ENCODE results near the gene PRKCH. TPM values are rescaled to one million over a fixed set of nuclear protein-coding genes. Genes with fewer than 3 reads are reported as not detected.
A peak's percentile ranks its signal among the peaks of the same experiment; 100 is the strongest.

The PRKCH gene
- total and polyA plus RNA-seq, 2 of the 13 experiments (the other 11 are each of a cell fraction or from before 2014, with no cell fraction given): 0.48 to 1.3 TPM

DNA sequence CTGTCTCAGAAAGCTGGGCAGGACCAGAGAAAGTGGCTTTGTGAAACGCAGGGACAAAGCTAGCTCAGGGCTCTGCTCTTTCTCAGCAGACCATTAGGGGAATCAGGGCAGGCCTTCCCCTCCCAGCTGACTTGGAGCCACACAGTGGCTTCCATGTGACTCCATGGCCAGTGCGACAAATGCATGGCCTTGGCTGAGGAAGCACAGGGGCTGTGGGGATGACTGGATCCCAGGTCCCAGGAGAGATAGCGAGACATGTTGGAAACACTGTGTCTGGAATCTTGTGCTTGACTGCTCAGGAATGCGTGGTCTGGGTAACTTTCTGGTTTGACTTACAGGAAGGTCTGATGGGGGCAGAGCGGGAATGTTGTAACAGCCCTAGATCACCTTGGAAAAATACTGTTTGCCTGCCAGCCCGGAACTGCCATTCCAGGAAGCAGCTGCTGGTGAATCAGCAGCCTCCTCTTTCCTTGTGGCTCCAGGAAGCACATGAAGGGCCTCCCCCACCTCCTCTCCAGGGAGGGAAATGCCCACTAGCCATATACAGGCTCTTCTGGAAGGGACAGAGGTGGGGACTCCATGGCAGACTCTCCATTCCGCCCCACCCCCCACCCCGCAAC is 240.4 kb downstream of the PRKCH start (continued):
- TF ChIP-seq, protein P1, sequence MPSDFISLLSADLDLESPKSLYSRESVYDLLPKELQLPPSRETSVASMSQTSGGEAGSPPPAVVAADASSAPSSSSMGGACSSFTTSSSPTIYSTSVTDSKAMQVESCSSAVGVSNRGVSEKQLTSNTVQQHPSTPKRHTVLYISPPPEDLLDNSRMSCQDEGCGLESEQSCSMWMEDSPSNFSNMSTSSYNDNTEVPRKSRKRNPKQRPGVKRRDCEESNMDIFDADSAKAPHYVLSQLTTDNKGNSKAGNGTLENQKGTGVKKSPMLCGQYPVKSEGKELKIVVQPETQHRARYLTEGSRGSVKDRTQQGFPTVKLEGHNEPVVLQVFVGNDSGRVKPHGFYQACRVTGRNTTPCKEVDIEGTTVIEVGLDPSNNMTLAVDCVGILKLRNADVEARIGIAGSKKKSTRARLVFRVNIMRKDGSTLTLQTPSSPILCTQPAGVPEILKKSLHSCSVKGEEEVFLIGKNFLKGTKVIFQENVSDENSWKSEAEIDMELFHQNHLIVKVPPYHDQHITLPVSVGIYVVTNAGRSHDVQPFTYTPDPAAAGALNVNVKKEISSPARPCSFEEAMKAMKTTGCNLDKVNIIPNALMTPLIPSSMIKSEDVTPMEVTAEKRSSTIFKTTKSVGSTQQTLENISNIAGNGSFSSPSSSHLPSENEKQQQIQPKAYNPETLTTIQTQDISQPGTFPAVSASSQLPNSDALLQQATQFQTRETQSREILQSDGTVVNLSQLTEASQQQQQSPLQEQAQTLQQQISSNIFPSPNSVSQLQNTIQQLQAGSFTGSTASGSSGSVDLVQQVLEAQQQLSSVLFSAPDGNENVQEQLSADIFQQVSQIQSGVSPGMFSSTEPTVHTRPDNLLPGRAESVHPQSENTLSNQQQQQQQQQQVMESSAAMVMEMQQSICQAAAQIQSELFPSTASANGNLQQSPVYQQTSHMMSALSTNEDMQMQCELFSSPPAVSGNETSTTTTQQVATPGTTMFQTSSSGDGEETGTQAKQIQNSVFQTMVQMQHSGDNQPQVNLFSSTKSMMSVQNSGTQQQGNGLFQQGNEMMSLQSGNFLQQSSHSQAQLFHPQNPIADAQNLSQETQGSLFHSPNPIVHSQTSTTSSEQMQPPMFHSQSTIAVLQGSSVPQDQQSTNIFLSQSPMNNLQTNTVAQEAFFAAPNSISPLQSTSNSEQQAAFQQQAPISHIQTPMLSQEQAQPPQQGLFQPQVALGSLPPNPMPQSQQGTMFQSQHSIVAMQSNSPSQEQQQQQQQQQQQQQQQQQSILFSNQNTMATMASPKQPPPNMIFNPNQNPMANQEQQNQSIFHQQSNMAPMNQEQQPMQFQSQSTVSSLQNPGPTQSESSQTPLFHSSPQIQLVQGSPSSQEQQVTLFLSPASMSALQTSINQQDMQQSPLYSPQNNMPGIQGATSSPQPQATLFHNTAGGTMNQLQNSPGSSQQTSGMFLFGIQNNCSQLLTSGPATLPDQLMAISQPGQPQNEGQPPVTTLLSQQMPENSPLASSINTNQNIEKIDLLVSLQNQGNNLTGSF (CRISPR knock-in tag; IDR thresholded peaks at IDR 0.05): peak; percentile 65
- TF ChIP-seq, protein P2, sequence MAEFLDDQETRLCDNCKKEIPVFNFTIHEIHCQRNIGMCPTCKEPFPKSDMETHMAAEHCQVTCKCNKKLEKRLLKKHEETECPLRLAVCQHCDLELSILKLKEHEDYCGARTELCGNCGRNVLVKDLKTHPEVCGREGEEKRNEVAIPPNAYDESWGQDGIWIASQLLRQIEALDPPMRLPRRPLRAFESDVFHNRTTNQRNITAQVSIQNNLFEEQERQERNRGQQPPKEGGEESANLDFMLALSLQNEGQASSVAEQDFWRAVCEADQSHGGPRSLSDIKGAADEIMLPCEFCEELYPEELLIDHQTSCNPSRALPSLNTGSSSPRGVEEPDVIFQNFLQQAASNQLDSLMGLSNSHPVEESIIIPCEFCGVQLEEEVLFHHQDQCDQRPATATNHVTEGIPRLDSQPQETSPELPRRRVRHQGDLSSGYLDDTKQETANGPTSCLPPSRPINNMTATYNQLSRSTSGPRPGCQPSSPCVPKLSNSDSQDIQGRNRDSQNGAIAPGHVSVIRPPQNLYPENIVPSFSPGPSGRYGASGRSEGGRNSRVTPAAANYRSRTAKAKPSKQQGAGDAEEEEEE (CRISPR knock-in tag; IDR thresholded peaks at IDR 0.05; ENCODE audit: borderline replicate concordance): no peak; the same call in 1 of the 2 replicates
- TF ChIP-seq THAP11 (CRISPR knock-in tag; IDR thresholded peaks at IDR 0.05): peak; percentile 73; the same call in 1 of the 2 replicates
- TF ChIP-seq SRF (IDR thresholded peaks at IDR 0.05; ENCODE audit: low read depth, low read length): peak; percentile 96
- 0 out of 2 replicates have a peak, but pooled peaks have one; percentile 63 for TF ChIP-seq ZNF33B (CRISPR knock-in tag; IDR thresholded peaks at IDR 0.05)
- TF ChIP-seq PHF5A (CRISPR knock-in tag; IDR thresholded peaks at IDR 0.05; ENCODE audit: low read depth, unreplicated experiment): no peak
- TF ChIP-seq ZNF234 (CRISPR knock-in tag; conservative IDR thresholded peaks at IDR 0.05): no peak
- no peak for TF ChIP-seq ZFAT (CRISPR knock-in tag; conservative IDR thresholded peaks at IDR 0.05)
- TF ChIP-seq TARDBP (CRISPR knock-in tag; IDR thresholded peaks at IDR 0.05): peak; percentile 73
- no peak for TF ChIP-seq NRL (CRISPR knock-in tag; IDR thresholded peaks at IDR 0.05; ENCODE audit: borderline replicate concordance)
- 0 out of 4 replicates have a peak, but pooled peaks of 1 of the 2 experiments have one; percentile 21 for TF ChIP-seq MAFK (conservative IDR thresholded peaks at IDR 0.05 in 1 of 2, IDR thresholded peaks at IDR 0.05 in 1 of 2; ENCODE audit: low read length in 2 of 2)
- peak; percentile 62 for TF ChIP-seq MED8 (CRISPR knock-in tag; IDR thresholded peaks at IDR 0.05; ENCODE audit: insufficient replicate concordance)
- peak; percentile 75 for TF ChIP-seq PHF20 (CRISPR knock-in tag; IDR thresholded peaks at IDR 0.05)
- no peak for TF ChIP-seq ZNF552 (CRISPR knock-in tag; IDR thresholded peaks at IDR 0.05; ENCODE audit: borderline replicate concordance)
- TF ChIP-seq ZNF816 (CRISPR knock-in tag; IDR thresholded peaks at IDR 0.05; ENCODE audit: borderline replicate concordance): no peak
- no peak for TF ChIP-seq EZH2 (conservative IDR thresholded peaks at IDR 0.05; ENCODE audit: low read depth, low read length)
- 0 out of 2 replicates have a peak, but pooled peaks have one; percentile 40 for TF ChIP-seq ZFYVE20 (CRISPR knock-in tag; IDR thresholded peaks at IDR 0.05; ENCODE audit: borderline replicate concordance, low read depth)
- no peak for TF ChIP-seq NFE2 (CRISPR knock-in tag; IDR thresholded peaks at IDR 0.05)
- TF ChIP-seq DPF2 (CRISPR knock-in tag; IDR thresholded peaks at IDR 0.05; ENCODE audit: borderline replicate concordance, low read depth): peak; percentile 49; the same call in 1 of the 2 replicates
- TF ChIP-seq SNAI1 (CRISPR knock-in tag; IDR thresholded peaks at IDR 0.05; ENCODE audit: borderline replicate concordance): peak; percentile 79; the same call in 1 of the 2 replicates
- TF ChIP-seq HMG20B (CRISPR knock-in tag; conservative IDR thresholded peaks at IDR 0.05): 0 out of 2 replicates have a peak, but pooled peaks have one; percentile 20
- no peak for TF ChIP-seq PLRG1 (conservative IDR thresholded peaks at IDR 0.05)
- TF ChIP-seq ZNF431 (CRISPR knock-in tag; IDR thresholded peaks at IDR 0.05; ENCODE audit: borderline replicate concordance, low read depth): peak; percentile 79
- TF ChIP-seq ZNF121 (CRISPR knock-in tag; IDR thresholded peaks at IDR 0.05): 0 out of 2 replicates have a peak, but pooled peaks have one; percentile 9
